H1 (cell line): ENCODE results near the gene TMEM120B. TPM values are rescaled to one million over a fixed set of nuclear protein-coding genes. Genes with fewer than 3 reads are reported as not detected.

Source experiments
- CTCF ChIA-PET: fragments of 300-600 bp; sonication (Branson Sonifier 250); formaldehyde crosslinking; loops from one replicate; lab custom pipeline; 2021; ENCODE audit not compliant: partially characterized antibody; lab: Charles Lee
- POLR2A ChIA-PET: fragments of 300-600 bp; sonication (Branson Sonifier 250); formaldehyde crosslinking; loops from one replicate; lab custom pipeline; 2021; ENCODE audit warnings: inconsistent platforms; ENCODE audit not compliant: partially characterized antibody; lab: Charles Lee
- DNase-seq, 2 experiments: peaks; one replicate each; pipeline versions ENCODE4 v3.0.0 to v3.0.0-alpha.2; 2010 to 2022; ENCODE audit warnings: low spot score in 2 of 2, low read depth in 1 of 2, mixed read lengths in 1 of 2
- FAIRE-seq: peaks from 2 replicates; lab custom pipeline; 2011; peaks lifted over from hg19 to GRCh38; lab: Jason Lieb, UNC
- H2AFZ ChIP-seq: 2 replicates; pipeline ENCODE4 v1.8.1; 2012; ENCODE audit warnings: low read length, inconsistent platforms
- H2AK5ac ChIP-seq: 2 replicates; pipeline ENCODE4 v1.6.1; 2013; ENCODE audit warnings: low read depth, low read length
- H2BK120ac ChIP-seq: replicated peaks from 2 replicates; pipeline ENCODE3; 2013; ENCODE audit warnings: low read depth, low read length, inconsistent platforms
- H2BK12ac ChIP-seq: 2 replicates; pipeline ENCODE4 v1.6.1; 2013; ENCODE audit warnings: low read depth, low read length
- H2BK15ac ChIP-seq: 2 replicates; pipeline ENCODE4 v1.6.1; 2013; ENCODE audit warnings: low read length
- H2BK20ac ChIP-seq: 2 replicates; pipeline ENCODE4 v1.6.1; 2013; ENCODE audit warnings: low read length
- H2BK5ac ChIP-seq: 2 replicates; pipeline ENCODE4 v1.6.1; 2013; ENCODE audit warnings: low read depth, low read length
- H3K14ac ChIP-seq: 2 replicates; pipeline ENCODE4 v1.6.1; 2013; ENCODE audit warnings: inconsistent platforms; ENCODE audit not compliant: insufficient read length
- H3K18ac ChIP-seq: 2 replicates; pipeline ENCODE4 v1.6.1; 2013; ENCODE audit warnings: low read length; ENCODE audit errors: extremely low read depth
- H3K23ac ChIP-seq: 2 replicates; pipeline ENCODE4 v1.6.1; 2013; ENCODE audit warnings: inconsistent platforms; ENCODE audit not compliant: insufficient read length
- H3K23me2 ChIP-seq: 2 replicates; pipeline ENCODE4 v1.6.1; 2013; ENCODE audit warnings: low read depth, low read length
- H3K27ac ChIP-seq: 2 replicates; pipeline ENCODE4 v1.6.1; 2011; ENCODE audit warnings: low read depth, low read length, inconsistent platforms
- H3K27me3 ChIP-seq, 4 experiments: replicated peaks in 1 of 4; 1 replicate in 1 of 4; 2 replicates in 3 of 4; pipeline versions ENCODE4 v1.6.1 to v1.8.1; 2011 to 2013; ENCODE audit warnings: low read length in 3 of 4, mild to moderate bottlenecking in 3 of 4, inconsistent platforms in 2 of 4, mixed read lengths in 2 of 4, moderate library complexity in 1 of 4; ENCODE audit not compliant: control insufficient read depth in 3 of 4, insufficient read depth in 3 of 4; ENCODE audit errors: extremely low read depth in 1 of 4
- H3K36me3 ChIP-seq, 4 experiments: 2 replicates each; pipeline versions ENCODE4 v1.6.1 to v1.8.1; 2011 to 2013; ENCODE audit warnings: mild to moderate bottlenecking in 4 of 4, low read length in 3 of 4, moderate library complexity in 2 of 4, control low read depth in 1 of 4, inconsistent platforms in 1 of 4; ENCODE audit not compliant: insufficient read depth in 4 of 4, control insufficient read depth in 2 of 4
- H3K4ac ChIP-seq: replicated peaks from 2 replicates; pipeline ENCODE3; 2013; ENCODE audit warnings: low read length, low read depth, mixed read lengths, inconsistent platforms; ENCODE audit not compliant: insufficient read length
- H3K4me1 ChIP-seq, 4 experiments: replicated peaks in 1 of 4; 1 replicate in 1 of 4; 2 replicates in 3 of 4; pipeline versions ENCODE4 v1.6.1 to v1.8.1; 2011 to 2013; ENCODE audit warnings: low read length in 3 of 4, inconsistent platforms in 2 of 4, mixed read lengths in 1 of 4; ENCODE audit not compliant: insufficient read depth in 4 of 4, control insufficient read depth in 3 of 4
- H3K4me2 ChIP-seq, 2 experiments: 2 replicates each; pipeline versions ENCODE4 v1.6.1 to v1.8.1; 2011 to 2013; ENCODE audit warnings: low read depth in 2 of 2, low read length in 2 of 2, control low read depth in 1 of 2, inconsistent platforms in 1 of 2, mild to moderate bottlenecking in 1 of 2; ENCODE audit not compliant: insufficient read depth in 1 of 2
- H3K4me3 ChIP-seq, 4 experiments: fragments of 200-600, 300-600 bp in 1 of 4; sonication (generic), shearing (Covaris generic), sonication (Bioruptor Twin) in 1 of 4; 2 replicates each; pipeline versions ENCODE4 v1.5.1 to v1.8.1; 2011 to 2016; ENCODE audit warnings: low read length in 4 of 4, low read depth in 3 of 4, control low read depth in 2 of 4, inconsistent platforms in 2 of 4, mild to moderate bottlenecking in 2 of 4, mixed read lengths in 1 of 4, moderate library complexity in 1 of 4; ENCODE audit not compliant: insufficient read depth in 2 of 4; ENCODE audit errors: extremely low read depth in 1 of 4
- H3K56ac ChIP-seq: replicated peaks from 2 replicates; pipeline ENCODE3; 2013; ENCODE audit warnings: low read depth, mild to moderate bottlenecking, mixed read lengths, low read length, inconsistent platforms; ENCODE audit not compliant: insufficient read length
- H3K79me1 ChIP-seq: 2 replicates; pipeline ENCODE4 v1.6.1; 2013; ENCODE audit warnings: low read depth, low read length, control low read depth
- H3K79me2 ChIP-seq, 2 experiments: 2 replicates each; pipeline versions ENCODE4 v1.6.1 to v1.8.1; 2012 to 2013; ENCODE audit warnings: low read length in 2 of 2, mild to moderate bottlenecking in 2 of 2, inconsistent platforms in 1 of 2; ENCODE audit not compliant: insufficient read depth in 2 of 2, control insufficient read depth in 1 of 2
- H3K9ac ChIP-seq, 4 experiments: replicated peaks in 1 of 4; 1 replicate in 1 of 4; 2 replicates in 3 of 4; pipeline versions ENCODE4 v1.6.1 to v1.8.1; 2011 to 2013; ENCODE audit warnings: low read depth in 3 of 4, low read length in 3 of 4, control low read depth in 2 of 4, mild to moderate bottlenecking in 2 of 4, moderate library complexity in 2 of 4, inconsistent platforms in 1 of 4; ENCODE audit errors: extremely low read depth in 1 of 4
- H3K9me3 ChIP-seq, 2 experiments: 2 replicates each; pipeline versions ENCODE4 v1.6.1 to v1.8.1; 2012 to 2013; ENCODE audit warnings: mild to moderate bottlenecking in 2 of 2, moderate library complexity in 2 of 2, control low read depth in 1 of 2, inconsistent platforms in 1 of 2, low read depth in 1 of 2, low read length in 1 of 2, mixed read lengths in 1 of 2; ENCODE audit not compliant: insufficient read depth in 2 of 2
- H4K20me1 ChIP-seq, 2 experiments: replicated peaks in 1 of 2; 2 replicates each; pipeline versions ENCODE3 to v1.8.1; 2011 to 2013; ENCODE audit warnings: inconsistent platforms in 2 of 2, low read length in 2 of 2, mild to moderate bottlenecking in 1 of 2; ENCODE audit not compliant: insufficient read depth in 2 of 2, control insufficient read depth in 1 of 2
- H4K5ac ChIP-seq: 2 replicates; pipeline ENCODE4 v1.6.1; 2013; ENCODE audit warnings: low read length, low read depth, mixed read lengths, inconsistent platforms; ENCODE audit not compliant: insufficient read length
- H4K8ac ChIP-seq: 2 replicates; pipeline ENCODE4 v1.8.0; 2013; ENCODE audit warnings: mild to moderate bottlenecking, moderate library complexity, low read length, inconsistent platforms; ENCODE audit not compliant: insufficient read depth; ENCODE audit errors: extremely low read depth
- H4K91ac ChIP-seq: replicated peaks from 2 replicates; pipeline ENCODE3; 2013; ENCODE audit warnings: low read length, mixed read lengths, inconsistent platforms; ENCODE audit not compliant: insufficient read length
- CBX5 ChIP-seq: fragments of 300-800, 300-1000 bp; sonication (generic); IDR thresholded peaks from 2 replicates; pipeline ENCODE4 v1.7.1; 2016; ENCODE audit warnings: antibody characterized with exemption, low read length, low read depth
- CBX8 ChIP-seq: fragments of 300-800, 300-1000 bp; sonication (generic); IDR thresholded peaks from 2 replicates; pipeline ENCODE4 v1.7.1; 2016; ENCODE audit warnings: low read depth, low read length, borderline replicate concordance
- MAFK ChIP-seq: IDR thresholded peaks from 2 replicates; pipeline ENCODE4 v1.6.1; 2012; ENCODE audit warnings: low read depth, mild to moderate bottlenecking, improper control_type of control experiment, low read length
- POLR2AphosphoS5 ChIP-seq: IDR thresholded peaks from 2 replicates; pipeline ENCODE4 v1.6.1; 2011; ENCODE audit warnings: low read depth, low read length
- RNF2 ChIP-seq: fragments of 200-900, 300-1000 bp; sonication (generic); IDR thresholded peaks from 2 replicates; pipeline ENCODE4 v1.7.1; 2016; ENCODE audit warnings: borderline replicate concordance, low read depth, mild to moderate bottlenecking, antibody characterized with exemption, low read length; ENCODE audit not compliant: poor library complexity, severe bottlenecking; ENCODE audit errors: missing control alignments
- SIN3A ChIP-seq, 2 experiments: IDR thresholded peaks in 1 of 2; conservative IDR thresholded peaks in 1 of 2; 2 replicates each; pipeline ENCODE4 v1.6.1; 2011 to 2012; ENCODE audit warnings: low read length in 2 of 2, improper control_type of control experiment in 1 of 2, low read depth in 1 of 2, mild to moderate bottlenecking in 1 of 2
- SIRT6 ChIP-seq: IDR thresholded peaks from one replicate; pipeline ENCODE4 v1.7.1; 2012; ENCODE audit warnings: low read length, inconsistent platforms
- TAF7 ChIP-seq: optimal IDR thresholded peaks from 2 replicates; pipeline ENCODE3; 2011; ENCODE audit warnings: low read depth, mild to moderate bottlenecking, inconsistent platforms, low read length, moderate library complexity, borderline replicate concordance
- TEAD4 ChIP-seq: IDR thresholded peaks from 2 replicates; pipeline ENCODE4 v1.6.1; 2012; ENCODE audit warnings: low read depth, low read length, inconsistent platforms, mixed read lengths
- WGBS, 2 experiments: shearing (Covaris generic) in 1 of 2; methylation state at CpG; one replicate each; pipeline versions ENCODE4 v1.1.6 to v1.1.7; 2013 to 2015; ENCODE audit warnings: low lambda C conversion rate in 2 of 2, mixed read lengths in 2 of 2, inconsistent platforms in 1 of 2, low coverage in 1 of 2, missing lambda C conversion rate in 1 of 2; ENCODE audit not compliant: insufficient replicate concordance in 2 of 2, insufficient coverage in 1 of 2, insufficient read length in 1 of 2; ENCODE audit errors: extremely low coverage in 1 of 2, missing lambda C conversion rate in 1 of 2; 5-methylcytosine and 5-hydroxymethylcytosine counted together
- polyA plus RNA-seq, 7 experiments: library from polyadenylated mRNA; depleted of rRNA in 3 of 7; stranded (reverse) in 5 of 7; unstranded in 2 of 7; fragments of >200 nt in 5 of 7; fragments of 200-250 nt in 2 of 7; gene quantifications; 1 replicate in 5 of 7; 2 replicates in 1 of 7; 4 replicates in 1 of 7; pipeline versions ENCODE4 v1.2.1 to v1.2.3, GENCODE V29; 2011 to 2013; ENCODE audit warnings: missing spikeins in 2 of 7, mixed read lengths in 2 of 7
- total RNA-seq: library from RNA; stranded (reverse); fragmentation: NEBNext Ultra II Directional; extraction: Animal tissue kit (Norgen Biotek cat#: 25700); gene quantifications from 2 replicates; pipeline ENCODE4 v1.2.1, GENCODE V29; 2021

Gene TMEM120B
- total and polyA plus RNA-seq, 2 of the 8 experiments (the other 6 are each of a cell fraction or from before 2014, with no cell fraction given): 22.0 to 29.1 TPM

- Histone ChIP-seq H2BK20ac (0 out of 2 replicates have a peak overlapping the region, but pooled peaks have one; percentile 48), H3K9ac (no peak overlapping the region), H3K79me1 (0 out of 2 replicates have a peak, but pooled peaks cover 10% of the 10 kb centered on the region), H3K23me2 (peaks cover 11% of the 10 kb centered on the region; the same call in 1 of the 2 replicates), H2BK5ac (peak overlapping the region; percentile 60; the same call in 1 of the 2 replicates), H3K27ac (no peak overlapping the region), H3K4ac (no peak overlapping the region), H3K4me3 (peak overlapping the region in 2 of 4 experiments; percentile 26 to 91; a peak in 3 of 8 replicates), H2BK120ac (no peak overlapping the region), H3K18ac (0 out of 2 replicates have a peak overlapping the region, but pooled peaks have one; percentile 60), H4K8ac (no peak overlapping the region), H4K5ac (no peak overlapping the region), H4K20me1 (peaks cover 16 to 18% of the 10 kb centered on the region in 2 experiments), H2AFZ (no peak overlapping the region), H3K27me3 (peaks cover 0 to 5% (median 1%) of the 10 kb centered on the region in 4 experiments; a peak in 2 of 7 replicates), H3K23ac (no peak overlapping the region), H3K14ac (no peak overlapping the region), H3K9me3 (no peaks in the 10 kb centered on the region), H3K36me3 (peaks cover 0 to 16% (median 3%) of the 10 kb centered on the region in 4 experiments; a peak in 4 of 8 replicates), H2BK12ac (no peak overlapping the region; the same call in 1 of the 2 replicates), H2AK5ac (peak overlapping the region; percentile 45; the same call in 1 of the 2 replicates), H2BK15ac (no peak overlapping the region), H3K4me1 (peaks cover 11 to 43% (median 23%) of the 10 kb centered on the region in 4 experiments), H3K79me2 (peaks cover 0 to 21% of the 10 kb centered on the region in 2 experiments; a peak in 1 of 4 replicates), H3K56ac (no peak overlapping the region), H4K91ac (no peak overlapping the region), H3K4me2 (peak overlapping the region in 1 of 2 experiments; percentile 82; a peak in 2 of 4 replicates)
- 52% methylated on average over 15 of the region's 15 CpGs; no CpG with 5 or more reads in 1 of the 2 experiments for WGBS, 2 experiments
- POLR2A ChIA-PET: interaction anchor here (0.7 to 34.9 kb wide), 17 partner anchors 5 to 394 kb away, joined by 3 to 958 read pairs (median 5); partner anchors contain the start of genes PSMD9, RHOF and SETD1B
- CTCF ChIA-PET: interaction anchor here (0.7 to 18.2 kb wide), 37 partner anchors 13 to 399 kb away, joined by 3 to 363 read pairs (median 4); partner anchors contain the start of genes HPD, PSMD9, SETD1B and TMEM120B
- FAIRE-seq (no peak), DNase-seq (peak; percentile 82 to 97)
- TF ChIP-seq CBX5: no peak
- TF ChIP-seq SIN3A (conservative IDR thresholded peaks at IDR 0.05 in 1 of 2, IDR thresholded peaks at IDR 0.05 in 1 of 2; ENCODE audit: low read depth in 1 of 2, low read length in 2 of 2): 0 out of 4 replicates have a peak, but pooled peaks of 1 of the 2 experiments have one; percentile 26
- no peak for TF ChIP-seq CBX8
- TF ChIP-seq POLR2AphosphoS5: peak; percentile 36; the same call in 1 of the 2 replicates
- TF ChIP-seq TAF7: peak; percentile 75
- TF ChIP-seq TEAD4: no peak
- TF ChIP-seq SIRT6: peak; percentile 58
- TF ChIP-seq MAFK: peak; percentile 54; the same call in 1 of the 2 replicates
- no peak for TF ChIP-seq RNF2
These were observed 82.7 kb downstream of the TMEM120B start for GRCh38 chr12:121795034-121795968.
